Upper lobe of left lung (tissue), 6 donors: ENCODE results near the gene OR10C1. TPM values are rescaled to one million over a fixed set of nuclear protein-coding genes. Genes with fewer than 3 reads are reported as not detected.

Experiments
- ATAC-seq, 2 donors: fragments of 200-7000 bp; cut with Tn5 transposase; one replicate each; pipeline ENCODE4 v1.9.1; 2022; ENCODE audit warnings: mild to moderate bottlenecking in 2 of 2, moderate library complexity in 2 of 2; ENCODE audit not compliant: low FRiP score in 2 of 2
- DNase-seq, 2 donors: peaks; one replicate each; pipeline ENCODE4 v3.0.0-alpha.2; 2019 to 2020
- H3K27ac ChIP-seq, 4 donors: fragments of 200-600 bp; sonication (generic); one replicate each; pipeline ENCODE4 v1.5.1; 2016 to 2019
- H3K27me3 ChIP-seq, 4 donors: fragments of 200-600 bp; sonication (generic); one replicate each; pipeline ENCODE4 v1.5.1; 2017 to 2019
- H3K36me3 ChIP-seq, 4 donors: fragments of 200-600 bp; sonication (generic); one replicate each; pipeline ENCODE4 v1.5.1; 2016 to 2019
- H3K4me1 ChIP-seq, 4 donors: fragments of 200-600 bp; sonication (generic); one replicate each; pipeline ENCODE4 v1.5.1; 2018 to 2019
- H3K4me3 ChIP-seq, 4 donors: fragments of 200-600 bp; sonication (generic); one replicate each; pipeline ENCODE4 v1.5.1; 2017 to 2019; ENCODE audit warnings: mild to moderate bottlenecking in 2 of 4, moderate library complexity in 1 of 4
- H3K9me3 ChIP-seq, 4 donors: fragments of 200-600 bp; sonication (generic); one replicate each; pipeline ENCODE4 v1.5.1; 2018 to 2019
- CTCF ChIP-seq, 6 experiments: fragments of 450-650 bp in 4 of 6; fragments of 200-600 bp in 2 of 6; sonication (generic) in 2 of 6; IDR thresholded peaks; one replicate each; pipeline ENCODE4 v1.5.1; 2016 to 2019; ENCODE audit warnings: antibody characterized with exemption in 6 of 6
- EP300 ChIP-seq, 4 donors: sonication (generic); formaldehyde crosslinking; IDR thresholded peaks; one replicate each; pipeline ENCODE4 v1.5.1; 2017; ENCODE audit warnings: antibody characterized with exemption in 4 of 4, control low read depth in 2 of 4
- POLR2A ChIP-seq, 4 donors: fragments of 450-650 bp; IDR thresholded peaks; one replicate each; pipeline ENCODE4 v1.5.1; 2016 to 2017; ENCODE audit warnings: antibody characterized with exemption in 4 of 4, mild to moderate bottlenecking in 2 of 4
- POLR2AphosphoS5 ChIP-seq, 2 donors: sonication (generic); formaldehyde crosslinking; IDR thresholded peaks; one replicate each; pipeline ENCODE4 v1.5.1; 2017; ENCODE audit warnings: antibody characterized with exemption in 2 of 2
- WGBS, 2 donors: methylation state at CpG; one replicate each; pipeline ENCODE4 v1.1.5; 2017 to 2018; 5-methylcytosine and 5-hydroxymethylcytosine counted together
- total RNA-seq, 6 donors: library from RNA; depleted of rRNA in 4 of 6; stranded (reverse); fragments of >200 nt in 4 of 6; gene quantifications; one replicate each; pipeline versions ENCODE4 v1.1.0 to v1.2.1, GENCODE V29; 2016 to 2021
- donor health status: DM: no; HTN: no; CAD: no; lungs with moderate emphysema.
- donor health status: DM: no; HTN: yes; CAD: no; lungs with severe emphysema.

Gene OR10C1
- total RNA-seq, 6 donors from 2014 or later: not detected

- WGBS, 2 donors: 42 to 44% methylated on average over 6 of the region's 6 CpGs
- Histone ChIP-seq H3K27me3 (no peaks in the 10 kb centered on the region), H3K36me3 (no peaks in the 10 kb centered on the region), H3K9me3 (no peaks in the 10 kb centered on the region), H3K4me1 (no peaks in the 10 kb centered on the region), H3K4me3 (no peak overlapping the region), H3K27ac (no peak overlapping the region)
- TF ChIP-seq POLR2A (IDR thresholded peaks at IDR 0.05) (no peak), EP300 (IDR thresholded peaks at IDR 0.05) (no peak), CTCF (IDR thresholded peaks at IDR 0.05) (no peak), POLR2AphosphoS5 (IDR thresholded peaks at IDR 0.05) (no peak)
- ATAC-seq (no peak), DNase-seq (no peak)
Observed at GRCh38 chr6:29466241-29466640, 27.1 kb downstream of the OR10C1 start.

- no peak overlapping the region for H3K27ac ChIP-seq
- DNase-seq (no peak), ATAC-seq (no peak)
- TF ChIP-seq CTCF (IDR thresholded peaks at IDR 0.05) (no peak), POLR2A (IDR thresholded peaks at IDR 0.05) (no peak), POLR2AphosphoS5 (IDR thresholded peaks at IDR 0.05) (no peak), EP300 (IDR thresholded peaks at IDR 0.05) (no peak)
- 89 to 95% methylated on average over 2 of the region's 2 CpGs for WGBS, 2 donors
- no peaks in the 10 kb centered on the region for H3K36me3 ChIP-seq
- H3K4me1 ChIP-seq: no peaks in the 10 kb centered on the region
- no peaks in the 10 kb centered on the region for H3K27me3 ChIP-seq
- H3K4me3 ChIP-seq: no peak overlapping the region
- H3K9me3 ChIP-seq: no peaks in the 10 kb centered on the region
Observed at GRCh38 chr6:29474996-29475395, 35.9 kb downstream of the OR10C1 start.

GRCh38 chr6:29477923-29478450 is 38.9 kb downstream of the OR10C1 start:
- H3K36me3 ChIP-seq: no peaks in the 10 kb centered on the region
- no peaks in the 10 kb centered on the region for H3K9me3 ChIP-seq
- H3K27me3 ChIP-seq: no peaks in the 10 kb centered on the region
- TF ChIP-seq EP300 (IDR thresholded peaks at IDR 0.05) (no peak), CTCF (IDR thresholded peaks at IDR 0.05) (no peak), POLR2A (IDR thresholded peaks at IDR 0.05) (no peak), POLR2AphosphoS5 (IDR thresholded peaks at IDR 0.05) (no peak)
- WGBS, 2 donors: 59 to 68% methylated on average over 5 of the region's 5 CpGs
- DNase-seq (no peak), ATAC-seq (no peak)
- H3K4me1 ChIP-seq: no peaks in the 10 kb centered on the region
- H3K27ac ChIP-seq: no peak overlapping the region
- H3K4me3 ChIP-seq: no peak overlapping the region

- Histone ChIP-seq H3K27ac (no peak overlapping the region), H3K4me3 (no peak overlapping the region), H3K27me3 (no peaks in the 10 kb centered on the region), H3K4me1 (no peaks in the 10 kb centered on the region), H3K36me3 (no peaks in the 10 kb centered on the region), H3K9me3 (no peaks in the 10 kb centered on the region)
- DNase-seq: no peak
- 82 to 85% methylated on average over 5 of the region's 5 CpGs for WGBS, 2 donors
- TF ChIP-seq POLR2AphosphoS5 (IDR thresholded peaks at IDR 0.05): no peak
- TF ChIP-seq CTCF (IDR thresholded peaks at IDR 0.05): no peak
- TF ChIP-seq EP300 (IDR thresholded peaks at IDR 0.05): no peak
- no peak for TF ChIP-seq POLR2A (IDR thresholded peaks at IDR 0.05)
- no peak for ATAC-seq
Observed at GRCh38 chr6:29478740-29479139, 39.6 kb downstream of the OR10C1 start.

GRCh38 chr6:29479560-29479959 is 40.5 kb downstream of the OR10C1 start:
- DNase-seq: no peak
- TF ChIP-seq POLR2A (IDR thresholded peaks at IDR 0.05): no peak
- no peak for TF ChIP-seq CTCF (IDR thresholded peaks at IDR 0.05)
- no peak for TF ChIP-seq EP300 (IDR thresholded peaks at IDR 0.05)
- TF ChIP-seq POLR2AphosphoS5 (IDR thresholded peaks at IDR 0.05): no peak
- 77 to 84% methylated on average over 2 of the region's 2 CpGs for WGBS, 2 donors
- Histone ChIP-seq H3K9me3 (no peaks in the 10 kb centered on the region), H3K27me3 (no peaks in the 10 kb centered on the region), H3K4me1 (no peaks in the 10 kb centered on the region), H3K27ac (no peak overlapping the region), H3K4me3 (no peak overlapping the region), H3K36me3 (no peaks in the 10 kb centered on the region)
- ATAC-seq: no peak
